GM20000 (cell line): ENCODE measurements around the gene DCP1A.
A peak's percentile ranks its signal among the peaks of the same experiment; 100 is the strongest.
"Not testable (repeated sequence)": the region's sequence is repeated elsewhere in the genome, so short reads cannot be mapped to it uniquely, and the experiment has no call there.

Experiments
- DNase-seq: peaks from one replicate; pipeline ENCODE4 v3.0.0; 2012; ENCODE audit warnings: low spot score
- TF ChIP-seq, protein P1 (sequence below): IDR thresholded peaks from 2 replicates; pipeline ENCODE4 v1.5.1; 2012; ENCODE audit warnings: mild to moderate bottlenecking, control low read depth; ENCODE audit errors: extremely low read depth, missing control alignments

DCP1A gene

DNA sequence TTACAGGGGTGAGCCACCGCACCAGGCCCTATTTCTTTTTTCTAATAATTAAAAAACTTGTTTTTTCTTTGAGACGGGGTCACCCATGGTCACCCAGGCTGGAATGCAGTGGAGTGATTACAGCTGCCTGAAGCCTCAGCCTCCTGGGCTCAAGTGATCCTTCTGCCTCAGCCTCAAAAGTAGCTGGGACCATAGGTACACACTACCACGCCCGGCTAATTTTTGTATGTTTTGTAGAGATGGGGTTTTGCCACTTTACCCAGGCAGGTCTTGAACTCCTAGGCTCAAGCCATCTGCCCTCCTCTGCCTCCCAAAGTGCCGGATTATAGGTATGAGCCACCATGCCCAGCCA, 90.7 kb downstream of the DCP1A start:
- TF ChIP-seq, protein P1, sequence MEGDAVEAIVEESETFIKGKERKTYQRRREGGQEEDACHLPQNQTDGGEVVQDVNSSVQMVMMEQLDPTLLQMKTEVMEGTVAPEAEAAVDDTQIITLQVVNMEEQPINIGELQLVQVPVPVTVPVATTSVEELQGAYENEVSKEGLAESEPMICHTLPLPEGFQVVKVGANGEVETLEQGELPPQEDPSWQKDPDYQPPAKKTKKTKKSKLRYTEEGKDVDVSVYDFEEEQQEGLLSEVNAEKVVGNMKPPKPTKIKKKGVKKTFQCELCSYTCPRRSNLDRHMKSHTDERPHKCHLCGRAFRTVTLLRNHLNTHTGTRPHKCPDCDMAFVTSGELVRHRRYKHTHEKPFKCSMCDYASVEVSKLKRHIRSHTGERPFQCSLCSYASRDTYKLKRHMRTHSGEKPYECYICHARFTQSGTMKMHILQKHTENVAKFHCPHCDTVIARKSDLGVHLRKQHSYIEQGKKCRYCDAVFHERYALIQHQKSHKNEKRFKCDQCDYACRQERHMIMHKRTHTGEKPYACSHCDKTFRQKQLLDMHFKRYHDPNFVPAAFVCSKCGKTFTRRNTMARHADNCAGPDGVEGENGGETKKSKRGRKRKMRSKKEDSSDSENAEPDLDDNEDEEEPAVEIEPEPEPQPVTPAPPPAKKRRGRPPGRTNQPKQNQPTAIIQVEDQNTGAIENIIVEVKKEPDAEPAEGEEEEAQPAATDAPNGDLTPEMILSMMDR = no peak
- DNase-seq = no peak

- DNase-seq = peak; percentile 99
- TF ChIP-seq, protein P1 = no peak
Measured at GRCh38 chr3:53255775-53256703, 91.3 kb downstream of the DCP1A start, which contains the start of gene TKT. TSS of gene TKT (minus strand) at chr3:53256022. CDS start at chr3:53255942, 80 bp downstream.

DNA sequence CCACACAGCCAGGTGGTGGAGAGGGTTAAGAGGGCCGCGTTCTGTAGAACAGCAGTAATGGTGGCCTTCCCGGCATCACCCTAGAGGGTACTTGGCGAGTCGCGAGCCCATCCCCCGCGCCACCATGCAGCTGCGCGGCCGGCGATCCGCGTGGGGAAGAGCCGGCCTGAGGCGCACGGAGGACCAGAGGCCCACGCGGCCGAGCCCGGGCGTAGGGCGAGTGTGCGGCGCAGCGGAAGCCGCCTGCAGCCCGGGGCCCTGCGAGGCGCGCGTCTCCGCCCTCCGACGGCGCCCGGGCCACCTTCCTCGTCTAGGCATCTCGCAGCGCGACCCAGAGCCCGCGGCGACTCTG, 91.9 kb downstream of the DCP1A start:
- TF ChIP-seq, protein P1 = no peak
- peak; percentile 72 for DNase-seq

DNA sequence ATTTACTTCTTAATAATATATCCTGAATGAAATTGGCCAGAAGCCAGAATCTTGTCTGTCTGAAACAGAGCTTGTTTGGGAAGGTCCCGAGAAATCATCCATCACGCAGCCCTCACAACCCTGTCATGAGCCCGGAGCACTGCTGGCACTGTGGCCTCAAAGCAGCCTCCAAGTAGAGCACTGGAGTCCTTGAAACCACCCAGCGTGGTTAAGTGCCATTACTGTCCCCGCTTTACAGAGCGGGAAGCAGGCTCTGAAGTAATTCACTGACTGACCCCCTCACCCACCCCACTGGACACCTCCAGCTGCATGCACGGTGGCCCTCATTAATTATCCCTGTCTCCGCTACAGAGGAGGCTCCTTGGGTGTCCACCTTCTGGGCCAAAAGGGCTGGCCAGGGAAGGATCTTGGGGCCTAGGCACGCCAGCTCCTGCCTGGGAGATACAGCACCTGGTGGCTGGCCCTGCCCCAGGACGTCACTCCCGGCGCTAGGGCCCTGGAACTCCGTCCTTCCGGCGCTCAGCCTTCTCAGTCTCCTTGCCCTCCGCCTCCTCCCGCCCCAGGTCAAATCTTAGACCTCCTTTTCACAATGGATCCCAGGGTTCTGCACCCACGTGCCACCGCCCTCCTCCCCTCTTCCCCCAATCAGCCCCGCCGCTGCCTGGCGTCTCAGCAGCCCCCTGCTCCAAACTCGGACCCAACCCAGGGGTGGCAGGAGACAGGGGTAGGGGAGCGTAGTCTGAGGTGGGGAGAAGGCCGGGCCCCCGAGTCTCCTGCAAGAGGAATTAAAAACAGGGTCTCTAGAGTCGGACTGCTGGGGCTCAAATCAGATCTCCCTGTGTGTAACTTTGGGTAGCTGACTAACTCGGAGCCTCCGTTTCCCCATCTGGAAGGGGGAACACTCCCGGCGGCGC, 92.6 kb downstream of the DCP1A start:
- peak; percentile 85 for DNase-seq
- TF ChIP-seq, protein P1 = no peak

GRCh38 chr3:53253707-53254508, 93.4 kb downstream of the DCP1A start:
- TF ChIP-seq, protein P1 = no peak
- DNase-seq = no peak

DNA sequence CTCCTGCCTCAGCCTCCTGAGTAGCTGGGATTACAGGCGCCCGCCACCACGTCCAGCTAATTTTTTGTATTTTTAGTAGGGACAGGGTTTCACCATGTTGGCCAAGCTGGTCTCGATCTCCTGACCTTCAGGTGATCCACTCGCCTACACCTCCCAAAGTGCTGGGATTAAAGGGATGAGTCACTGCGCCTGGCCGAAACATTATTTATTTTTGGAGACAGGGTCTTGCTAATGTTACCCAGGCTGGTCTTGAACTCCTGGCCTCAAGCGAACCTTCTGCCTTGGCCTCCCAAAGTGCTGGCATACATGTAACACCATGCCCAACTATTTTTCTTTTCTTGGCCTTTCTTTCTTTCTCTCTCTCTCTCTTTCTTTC, 94.4 kb downstream of the DCP1A start:
- not testable (repeated sequence) for DNase-seq
